Effector CD4-positive, alpha-beta T cell (primary cell): Measurements from ENCODE around the gene EXOC8.

Source experiments
- DNase-seq: peaks from one replicate; pipeline ENCODE4 v3.0.0-alpha.2; 2020
- total RNA-seq: gene quantifications from one replicate; lab custom pipeline; 2026; lab: John Stamatoyannopoulos, UW

Gene EXOC8
- 135 reads per million, percentile 87 among the genes with 10 or more reads in this experiment for total RNA-seq

DNA sequence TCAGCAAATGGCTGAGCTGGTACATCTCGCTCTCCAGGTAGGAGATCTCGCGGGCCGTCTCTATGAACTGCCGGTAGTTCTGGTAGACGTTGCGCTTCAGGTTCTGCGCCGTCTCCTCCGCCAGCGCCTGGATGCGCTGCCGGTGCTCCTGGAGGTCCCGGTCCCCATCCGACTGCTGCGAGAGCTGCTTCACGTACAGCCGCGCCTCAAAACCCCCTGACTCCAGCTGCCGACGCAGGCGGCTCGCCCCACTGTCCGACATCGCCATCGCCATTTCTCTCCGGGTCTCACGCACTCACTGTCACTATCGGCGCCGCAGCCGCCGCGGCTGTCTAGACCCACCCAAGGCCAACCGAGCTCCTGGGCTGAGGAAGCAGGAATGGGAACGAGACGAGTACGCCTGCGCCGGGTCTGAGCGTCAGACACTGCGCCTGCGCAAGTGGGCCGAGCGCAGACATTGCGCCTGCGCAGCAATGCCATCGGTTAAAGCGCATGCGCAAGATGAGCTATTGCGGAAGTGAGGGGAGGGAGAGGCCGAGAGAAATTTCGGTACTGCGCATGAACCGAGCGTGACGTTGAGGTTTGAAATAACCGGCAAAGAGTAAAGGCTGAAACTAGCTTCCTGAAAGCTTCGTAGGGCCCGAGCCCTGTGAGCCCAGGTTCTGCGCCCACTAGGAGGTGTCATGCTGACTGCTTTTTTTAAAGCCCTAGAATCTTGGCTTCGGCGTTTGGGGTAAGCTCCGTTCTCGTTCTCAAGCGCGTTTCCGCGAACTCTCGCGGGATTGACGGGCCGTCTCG, at the start of gene EXOC8:
Gene EXOC8 (minus strand): TSS at position 381 of the 798 bp plus-strand sequence. CDS start 107 bp downstream, at position 274.
- DNase-seq, result peak; percentile 98

DNA sequence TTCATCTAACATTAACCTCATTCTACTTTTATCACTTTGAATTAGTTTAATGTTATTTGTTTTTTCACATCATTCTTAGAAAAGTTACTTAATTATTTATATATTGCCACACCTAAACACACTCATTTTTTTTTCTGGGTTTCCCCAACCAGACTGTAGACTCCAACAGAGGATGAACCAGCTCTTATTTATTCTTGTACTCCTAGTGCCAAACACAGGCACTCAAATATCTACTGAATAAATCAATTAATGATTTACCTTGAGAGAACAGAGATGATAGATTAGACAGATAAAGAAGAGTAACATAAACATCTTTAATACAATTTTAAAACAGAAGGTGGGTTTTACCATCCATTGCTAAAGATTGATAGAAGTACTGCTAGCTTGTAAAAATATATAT, 48.8 kb upstream of the EXOC8 start:
- no peak for DNase-seq

DNA sequence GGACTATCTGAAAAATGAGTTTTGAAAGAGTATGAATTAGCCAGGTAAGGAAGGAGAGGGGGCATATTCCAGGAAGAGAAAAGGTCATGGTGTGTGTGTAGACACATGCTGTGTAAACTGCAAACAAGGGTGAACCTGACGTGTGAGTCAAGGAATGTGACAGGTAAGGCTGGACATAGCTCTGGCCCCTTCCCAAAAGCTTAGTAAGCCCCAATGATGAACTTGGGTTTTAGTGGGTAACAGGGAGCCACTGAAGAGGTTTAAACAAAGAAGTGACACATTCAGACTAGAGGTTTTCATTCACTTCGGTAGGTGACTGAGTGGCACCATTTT, 47.7 kb upstream of the EXOC8 start:
- no peak for DNase-seq

GRCh38 chr1:231384696-231385415, 47.2 kb upstream of the EXOC8 start:
- no peak for DNase-seq

DNA sequence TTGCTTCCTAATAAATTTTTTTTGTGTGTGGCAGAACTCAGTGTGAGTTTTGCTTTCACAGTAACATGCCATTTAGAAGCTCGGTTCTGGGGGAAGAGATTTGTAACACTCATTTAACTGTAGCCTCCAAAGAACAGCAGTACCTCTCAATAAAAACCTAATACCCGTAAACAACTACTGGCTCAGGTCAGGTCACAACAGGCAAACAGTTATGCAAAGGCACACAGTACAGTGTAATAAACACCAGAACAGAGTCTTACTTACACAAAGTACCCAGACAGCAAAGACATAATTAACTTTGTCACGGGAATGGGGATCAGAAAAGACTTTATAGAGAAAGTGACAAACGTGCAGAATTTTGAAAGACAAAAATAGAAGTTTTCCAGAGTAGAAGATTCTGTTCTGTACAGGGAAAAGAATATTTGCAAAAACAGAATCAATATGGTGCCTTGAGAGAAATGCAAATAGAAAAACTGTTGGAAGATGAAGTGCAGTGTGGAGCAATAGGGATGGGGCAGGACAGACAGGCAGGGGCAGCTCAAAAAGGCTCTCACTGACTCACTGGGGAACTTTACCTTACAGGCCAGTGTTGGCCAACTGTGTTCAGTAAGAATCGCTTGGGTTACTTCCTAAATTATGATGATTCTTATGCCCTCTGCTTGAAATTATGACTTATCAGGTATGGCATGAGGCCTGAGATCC, 45.7 kb upstream of the EXOC8 start:
- DNase-seq, result no peak

GRCh38 chr1:231382426-231382825, 44.8 kb upstream of the EXOC8 start:
- DNase-seq, result no peak

- DNase-seq, result no peak
These were observed 44.1 kb upstream of the EXOC8 start for GRCh38 chr1:231381729-231382128.

- no peak for DNase-seq
These were observed 39.4 kb upstream of the EXOC8 start for GRCh38 chr1:231376875-231377549.

DNA sequence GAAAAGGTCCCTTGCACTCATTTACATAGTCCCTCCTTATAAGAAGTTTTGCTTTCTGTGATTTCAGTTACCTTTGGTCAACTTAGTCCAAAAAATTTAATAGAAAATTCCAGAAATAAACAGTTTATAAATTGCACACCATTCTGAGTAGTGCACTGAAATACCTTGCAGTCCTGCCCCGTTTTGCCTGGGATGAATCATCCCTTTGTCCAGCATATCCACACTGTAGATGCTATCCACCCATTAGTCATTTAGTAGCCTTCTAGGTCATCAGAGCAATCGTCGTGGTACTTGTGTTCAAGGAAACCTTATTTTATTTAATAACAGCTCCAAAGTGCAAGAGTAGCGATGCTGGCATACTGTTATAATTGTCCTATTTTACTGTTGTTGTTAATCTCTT, 38.4 kb upstream of the EXOC8 start:
- DNase-seq, result no peak

GRCh38 chr1:231374394-231374793, 36.7 kb upstream of the EXOC8 start:
- no peak for DNase-seq

DNA sequence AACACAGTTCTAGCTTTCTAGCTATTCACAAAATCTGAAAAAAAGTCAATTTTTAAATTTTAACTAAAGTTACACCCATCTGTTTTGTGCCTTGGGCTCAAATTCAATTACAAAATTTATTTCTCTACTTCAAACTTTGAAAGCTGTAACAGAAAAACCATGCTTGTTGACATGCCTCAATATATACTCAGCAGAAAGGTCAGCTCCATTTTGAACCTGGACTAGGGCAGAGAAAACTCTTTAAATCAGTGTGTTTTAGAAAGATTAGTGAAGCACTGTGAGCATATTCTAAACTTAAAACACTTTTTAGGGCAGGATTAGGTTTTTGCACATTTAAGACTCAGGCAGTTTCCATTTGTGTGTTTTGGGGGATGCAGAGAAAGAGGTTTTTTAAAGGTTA, 34.8 kb upstream of the EXOC8 start:
- DNase-seq, result no peak

GRCh38 chr1:231369282-231369681, 31.6 kb upstream of the EXOC8 start:
- no peak for DNase-seq

DNA sequence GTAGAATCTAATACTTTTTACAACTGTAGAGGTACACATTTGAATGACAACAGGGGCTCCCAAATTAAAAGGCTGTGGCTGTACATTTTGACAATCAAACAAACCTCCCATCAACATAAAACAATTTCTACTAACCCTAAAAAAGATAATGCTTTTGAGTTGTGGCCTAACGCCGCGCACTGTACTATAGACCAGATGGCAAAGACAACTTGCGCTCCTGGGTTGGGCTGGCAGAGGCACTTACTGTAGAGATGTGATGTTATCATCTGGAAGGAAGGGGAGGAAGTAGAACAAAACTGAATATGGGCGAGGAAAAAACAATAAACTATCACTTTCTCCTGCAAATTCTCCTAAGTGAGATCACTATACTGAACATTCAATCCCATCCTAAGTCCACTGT, 26.5 kb upstream of the EXOC8 start:
- no peak for DNase-seq

- no peak for DNase-seq
These were observed 26.0 kb upstream of the EXOC8 start for GRCh38 chr1:231363624-231364023.

- DNase-seq, result no peak
These were observed 24.7 kb upstream of the EXOC8 start for GRCh38 chr1:231362325-231362724.

GRCh38 chr1:231359113-231359512, 21.5 kb upstream of the EXOC8 start:
- DNase-seq, result no peak

- DNase-seq, result peak; percentile 28
These were observed 20.2 kb upstream of the EXOC8 start for GRCh38 chr1:231357831-231358354.

DNA sequence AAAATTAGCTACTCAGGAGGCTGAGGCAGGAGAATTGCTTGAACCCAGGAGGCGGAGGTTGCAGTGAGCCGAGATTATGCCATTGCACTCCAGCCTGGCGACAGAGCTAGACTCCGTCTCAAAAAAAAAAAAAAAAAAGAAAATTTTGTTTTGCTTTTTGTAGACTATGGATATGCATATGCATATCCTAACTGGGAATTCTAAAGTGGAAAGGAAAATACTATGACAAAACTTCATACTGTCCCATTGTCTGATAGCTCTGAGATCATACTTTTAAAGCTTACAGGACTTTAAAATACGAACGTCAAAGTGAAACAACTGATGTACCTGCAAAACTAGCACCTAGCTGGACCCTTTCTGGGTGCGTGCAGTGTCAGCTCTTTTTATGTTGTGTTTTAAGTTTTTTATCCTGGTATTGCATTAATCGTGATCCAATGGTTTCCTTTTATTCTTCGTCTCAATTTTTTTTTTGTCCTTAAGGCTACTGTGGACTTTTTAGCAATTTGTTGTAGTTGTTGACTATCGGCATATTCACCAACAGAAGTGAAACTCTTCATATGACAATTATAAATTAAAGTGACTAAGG, 19.6 kb upstream of the EXOC8 start:
- DNase-seq, result no peak

DNA sequence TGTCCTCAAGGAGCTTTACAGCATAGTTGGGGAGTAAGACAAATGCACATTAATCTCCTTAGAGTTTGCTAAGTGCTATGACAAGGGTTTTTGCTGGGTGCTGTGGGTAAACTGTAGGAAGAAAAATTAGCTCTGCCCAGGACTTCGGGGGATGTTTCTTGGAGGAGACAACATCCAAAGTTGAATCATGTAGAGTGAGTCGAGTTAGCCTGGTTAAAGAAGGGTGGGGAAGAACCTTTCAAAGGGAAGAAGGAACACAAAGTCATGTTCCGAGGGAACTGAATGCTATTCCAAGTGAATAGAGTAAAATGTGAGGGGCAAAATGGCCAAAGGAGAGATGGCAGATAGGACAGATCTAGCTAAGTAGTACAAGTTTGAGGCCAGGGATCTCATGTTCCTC, 17.5 kb upstream of the EXOC8 start:
- no peak for DNase-seq

GRCh38 chr1:231354330-231355020, 16.8 kb upstream of the EXOC8 start:
- DNase-seq, result no peak

- no peak for DNase-seq
These were observed 15.4 kb upstream of the EXOC8 start for GRCh38 chr1:231353086-231353485.

DNA sequence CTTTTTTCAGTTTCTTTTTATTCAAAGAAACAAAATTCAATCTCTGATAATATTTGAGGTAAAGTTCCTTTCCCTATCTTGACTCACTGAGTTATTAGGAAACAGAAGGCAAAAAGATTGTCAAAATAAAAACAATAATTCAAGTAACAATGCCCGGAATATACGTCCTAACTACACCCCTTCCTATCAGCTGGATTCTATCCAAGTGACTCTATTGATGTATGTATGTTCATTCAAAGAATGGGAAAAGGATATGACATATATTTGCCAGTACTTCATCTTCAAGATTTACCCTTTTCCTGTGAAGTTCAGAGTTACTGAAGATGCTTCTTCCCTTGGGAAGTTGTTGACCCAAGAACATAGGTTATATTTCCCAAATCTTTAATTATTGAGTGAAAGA, 14.2 kb upstream of the EXOC8 start:
- no peak for DNase-seq
